B cell (primary cell): ENCODE measurements around the gene PIM3. TPM values are rescaled to one million over a fixed set of nuclear protein-coding genes. Genes with fewer than 3 reads are reported as not detected.
A peak's percentile ranks its signal among the peaks of the same experiment; 100 is the strongest.

Experiments
- ATAC-seq: fragments of 200-7000 bp; cut with Tn5 transposase; one replicate; pipeline ENCODE4 v1.10.0; 2021; ENCODE audit warnings: low read depth, mild to moderate bottlenecking, moderate number of reproducible peaks, moderate library complexity
- CTCF ChIA-PET: fragments of 350-600 bp; sonication (Branson Sonifier 250); formaldehyde crosslinking; loops from one replicate; lab custom pipeline; 2021; ENCODE audit warnings: antibody characterized with exemption, inconsistent platforms; lab: Charles Lee
- POLR2A ChIA-PET: fragments of 350-600 bp; sonication (Branson Sonifier 250); formaldehyde crosslinking; loops from one replicate; lab custom pipeline; 2021; ENCODE audit warnings: antibody characterized with exemption; lab: Charles Lee
- DNase-seq: peaks from one replicate; pipeline ENCODE4 v3.0.0; 2013
- H2AFZ ChIP-seq: 2 replicates; pipeline ENCODE4 v1.6.1; 2012; ENCODE audit warnings: mild to moderate bottlenecking, low read depth, low read length; ENCODE audit not compliant: insufficient read depth, poor library complexity, severe bottlenecking
- H3K27ac ChIP-seq, 2 donors: 1 replicate in 1 of 2; 2 replicates in 1 of 2; pipeline ENCODE4 v1.5.1; 2012 to 2013; ENCODE audit warnings: low read length in 2 of 2, mild to moderate bottlenecking in 2 of 2, moderate library complexity in 1 of 2
- H3K27me3 ChIP-seq, 4 experiments: fragments of 200-600 bp in 1 of 4; sonication (generic) in 1 of 4; replicated peaks in 1 of 4; 1 replicate in 2 of 4; 2 replicates in 2 of 4; pipeline versions ENCODE4 v1.6.1 to v1.7.0; 2013 to 2016; ENCODE audit warnings: low read length in 3 of 4, mild to moderate bottlenecking in 2 of 4, mixed read lengths in 1 of 4, moderate library complexity in 1 of 4; ENCODE audit not compliant: insufficient read depth in 4 of 4, control insufficient read depth in 3 of 4; ENCODE audit errors: control extremely low read depth in 1 of 4
- H3K36me3 ChIP-seq, 2 experiments: replicated peaks in 1 of 2; 1 replicate in 1 of 2; 2 replicates in 1 of 2; pipeline versions ENCODE4 v1.6.1 to v1.7.1; 2013; ENCODE audit warnings: low read length in 1 of 2; ENCODE audit not compliant: insufficient read depth in 2 of 2, control insufficient read depth in 1 of 2; ENCODE audit errors: control extremely low read depth in 1 of 2, extremely low read depth in 1 of 2
- H3K4me1 ChIP-seq, 2 donors: fragments of 200-600 bp in 1 of 2; sonication (generic) in 1 of 2; 1 replicate in 1 of 2; 2 replicates in 1 of 2; pipeline versions ENCODE4 v1.5.1 to v1.6.1; 2013 to 2017; ENCODE audit warnings: low read length in 2 of 2; ENCODE audit not compliant: control insufficient read depth in 2 of 2, insufficient read depth in 2 of 2
- H3K4me2 ChIP-seq: replicated peaks from 2 replicates; pipeline ENCODE3; 2012; ENCODE audit warnings: mild to moderate bottlenecking, low read depth, low read length; ENCODE audit not compliant: poor library complexity, severe bottlenecking
- H3K4me3 ChIP-seq, 5 experiments: fragments of 200-600 bp in 1 of 5; sonication (generic) in 1 of 5; 1 replicate in 3 of 5; 2 replicates in 2 of 5; pipeline versions ENCODE4 v1.5.1 to v1.7.0; 2011 to 2016; ENCODE audit warnings: low read length in 4 of 5, mild to moderate bottlenecking in 4 of 5, low read depth in 2 of 5, control low read depth in 1 of 5, moderate library complexity in 1 of 5; ENCODE audit not compliant: insufficient read depth in 1 of 5; ENCODE audit errors: control extremely low read depth in 1 of 5, extremely low read depth in 1 of 5
- H3K79me2 ChIP-seq: fragments of 200-600 bp; sonication (generic); one replicate; pipeline ENCODE4 v1.6.0; 2016; ENCODE audit warnings: low read length; ENCODE audit not compliant: control insufficient read depth, insufficient read depth
- H3K9ac ChIP-seq: fragments of 200-600 bp; sonication (generic); 2 replicates; pipeline ENCODE4 v1.6.1; 2017; ENCODE audit warnings: mild to moderate bottlenecking, low read length, moderate library complexity
- H3K9me3 ChIP-seq, 3 donors: one replicate each; pipeline versions ENCODE4 v1.6.1 to v1.7.1; 2013; ENCODE audit warnings: low read length in 2 of 3; ENCODE audit not compliant: control insufficient read depth in 2 of 3, insufficient read depth in 1 of 3; ENCODE audit errors: control extremely low read depth in 1 of 3
- H4K20me1 ChIP-seq: 2 replicates; pipeline ENCODE4 v1.6.0; 2012; ENCODE audit warnings: mild to moderate bottlenecking, low read length; ENCODE audit not compliant: insufficient read depth, control insufficient read depth, poor library complexity, severe bottlenecking
- H3K27ac Mint-ChIP-seq: one replicate; pipeline ENCODE4 v1.8.0; 2021; ENCODE audit warnings: mixed read lengths
- H3K27me3 Mint-ChIP-seq: one replicate; pipeline ENCODE4 v1.8.0; 2021; ENCODE audit warnings: mixed read lengths
- H3K4me1 Mint-ChIP-seq: one replicate; pipeline ENCODE4 v1.8.0; 2021; ENCODE audit warnings: mixed read lengths
- H3K4me3 Mint-ChIP-seq: one replicate; pipeline ENCODE4 v1.8.0; 2021; ENCODE audit warnings: mixed read lengths
- H3K9me3 Mint-ChIP-seq: one replicate; pipeline ENCODE4 v1.8.0; 2022; ENCODE audit warnings: mixed read lengths; ENCODE audit not compliant: insufficient read depth
- EZH2 ChIP-seq: IDR thresholded peaks from 2 replicates; pipeline ENCODE4 v1.6.1; 2012; ENCODE audit warnings: borderline replicate concordance, low read depth, mild to moderate bottlenecking, moderate library complexity, low read length; ENCODE audit not compliant: insufficient read depth, poor library complexity, severe bottlenecking
- WGBS: methylation state at CpG from one replicate; pipeline ENCODE4 v1.1.5; 2013; ENCODE audit warnings: missing lambda C conversion rate; ENCODE audit not compliant: insufficient coverage; 5-methylcytosine and 5-hydroxymethylcytosine counted together
- intact Hi-C: fragments of 100-400 bp; cut with micrococcal nuclease; formaldehyde crosslinking; loops from one replicate; pipeline ENCODE4 v1.10.0; 2022
- polyA plus RNA-seq: library from polyadenylated mRNA; depleted of rRNA; stranded (reverse); fragments of >200 nt; gene quantifications from 2 replicates; pipeline ENCODE4 v1.2.3, GENCODE V29; 2012
- total RNA-seq, 2 donors: library from RNA; stranded (reverse); fragments of 120-200 nt in 1 of 2; gene quantifications; 1 replicate in 1 of 2; 2 replicates in 1 of 2; pipeline versions ENCODE4 v1.2.3 to v1.2.4, GENCODE V29; 2013 to 2022
- TF ChIP-seq, protein P1 (sequence below): fragments of 200-600 bp; IDR thresholded peaks from one replicate; pipeline ENCODE4 v1.8.0; 2022; ENCODE audit warnings: antibody characterized with exemption, mild to moderate bottlenecking

Gene PIM3
- total and polyA plus RNA-seq, 2 donors (not counting 1 experiment from before 2014, with no cell fraction given): 74.6 to 128 TPM

DNA sequence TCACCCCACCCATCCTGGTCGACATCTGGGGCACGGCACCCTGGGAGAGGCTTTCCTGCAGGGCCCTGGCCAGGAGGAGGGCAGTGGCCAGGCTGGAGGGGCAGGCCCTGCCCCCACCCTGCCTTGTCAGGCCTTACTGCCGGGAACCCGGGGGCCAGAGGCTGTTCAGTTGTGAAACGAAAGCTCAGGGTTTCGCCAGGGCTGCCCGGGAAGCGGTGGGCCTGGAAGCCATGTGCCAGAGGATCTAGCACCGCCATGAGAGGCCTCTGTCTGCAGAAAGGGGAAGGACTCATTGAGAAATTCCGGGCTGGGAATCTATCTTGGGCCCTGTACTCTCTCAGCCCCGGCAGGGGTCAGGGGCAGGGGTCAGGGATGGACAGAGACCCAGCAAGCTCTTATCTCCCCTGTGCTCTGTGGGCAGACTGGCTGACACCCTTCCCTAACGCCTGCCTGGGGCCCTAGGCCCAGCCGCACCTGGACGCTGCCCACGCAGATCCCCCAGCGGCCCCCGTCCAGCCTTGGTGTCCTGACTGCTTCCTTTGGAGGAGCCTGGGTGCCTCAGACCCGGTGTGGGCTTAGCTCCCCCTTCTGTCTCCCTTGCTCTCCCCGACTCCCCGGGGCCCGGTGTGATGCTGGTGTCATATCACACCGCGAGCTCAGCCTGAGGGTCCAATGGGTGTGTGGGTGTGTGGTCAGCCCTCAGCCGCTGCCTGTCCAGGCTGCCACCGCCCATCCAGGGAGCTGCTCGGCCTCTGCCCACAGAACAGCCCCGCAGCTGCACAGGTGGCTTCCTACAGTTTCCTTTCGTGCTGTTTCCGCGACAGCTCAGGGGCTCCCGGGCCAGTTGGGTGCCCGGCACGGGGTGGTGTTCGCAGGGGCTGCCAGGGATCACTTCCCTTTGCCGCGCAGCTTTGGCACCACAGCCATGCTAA, 6.5 kb downstream of the PIM3 start:
- Histone ChIP-seq H3K79me2 (peaks cover 14% of the 10 kb centered on the region), H2AFZ (no peak overlapping the region), H4K20me1 (peaks cover 68% of the 10 kb centered on the region), H3K36me3 (peaks cover 0 to 26% of the 10 kb centered on the region in 2 experiments), H3K9me3 (no peaks in the 10 kb centered on the region), H3K27ac (no peak overlapping the region), H3K4me2 (peak overlapping the region; percentile 54), H3K27me3 (no peaks in the 10 kb centered on the region), H3K4me1 (peaks cover 57 to 68% of the 10 kb centered on the region in 2 donors), H3K9ac (no peak overlapping the region), H3K4me3 (no peak overlapping the region)
- TF ChIP-seq EZH2: no peak
- TF ChIP-seq, protein P1, sequence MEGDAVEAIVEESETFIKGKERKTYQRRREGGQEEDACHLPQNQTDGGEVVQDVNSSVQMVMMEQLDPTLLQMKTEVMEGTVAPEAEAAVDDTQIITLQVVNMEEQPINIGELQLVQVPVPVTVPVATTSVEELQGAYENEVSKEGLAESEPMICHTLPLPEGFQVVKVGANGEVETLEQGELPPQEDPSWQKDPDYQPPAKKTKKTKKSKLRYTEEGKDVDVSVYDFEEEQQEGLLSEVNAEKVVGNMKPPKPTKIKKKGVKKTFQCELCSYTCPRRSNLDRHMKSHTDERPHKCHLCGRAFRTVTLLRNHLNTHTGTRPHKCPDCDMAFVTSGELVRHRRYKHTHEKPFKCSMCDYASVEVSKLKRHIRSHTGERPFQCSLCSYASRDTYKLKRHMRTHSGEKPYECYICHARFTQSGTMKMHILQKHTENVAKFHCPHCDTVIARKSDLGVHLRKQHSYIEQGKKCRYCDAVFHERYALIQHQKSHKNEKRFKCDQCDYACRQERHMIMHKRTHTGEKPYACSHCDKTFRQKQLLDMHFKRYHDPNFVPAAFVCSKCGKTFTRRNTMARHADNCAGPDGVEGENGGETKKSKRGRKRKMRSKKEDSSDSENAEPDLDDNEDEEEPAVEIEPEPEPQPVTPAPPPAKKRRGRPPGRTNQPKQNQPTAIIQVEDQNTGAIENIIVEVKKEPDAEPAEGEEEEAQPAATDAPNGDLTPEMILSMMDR: no peak
- Mint-ChIP-seq H3K27me3 (no peaks in the 10 kb centered on the region), H3K9me3 (no peaks in the 10 kb centered on the region), H3K4me3 (peak overlapping the region; percentile 73), H3K27ac (peak overlapping the region; percentile 82), H3K4me1 (peaks cover 62% of the 10 kb centered on the region)
- ChIA-PET CTCF (interaction anchor here (0.8 to 4.4 kb wide), 8 partner anchors 17 to 223 kb away, joined by 3 to 37 read pairs (median 4); no protein-coding TSS in a partner anchor), POLR2A (interaction anchor here (0.6 to 3.4 kb wide), 8 partner anchors 10 to 51 kb away, joined by 3 to 25 read pairs (median 5); no protein-coding TSS in a partner anchor)
- intact Hi-C loops: no loop called here
- DNase-seq (peak; percentile 81), ATAC-seq (no peak)
- 21% methylated on average over 33 of the region's 36 CpGs for WGBS
